Natural killer cell (primary cell): Measurements from ENCODE around the gene FAF1. TPM values are rescaled to one million over a fixed set of nuclear protein-coding genes. Genes with fewer than 3 reads are reported as not detected.

Experiments used
- ATAC-seq, 3 donors: fragments of 150-1000 bp in 2 of 3; fragments of 200-7000 bp in 1 of 3; cut with Tn5 transposase; 1 replicate in 1 of 3; 2 replicates in 2 of 3; pipeline ENCODE4 v1.10.0; 2021; ENCODE audit warnings: mild to moderate bottlenecking in 2 of 3, moderate library complexity in 2 of 3
- DNase-seq, 2 donors: peaks; one replicate each; pipeline versions ENCODE4 v3.0.0 to v3.0.0-alpha.2; 2013 to 2021; ENCODE audit warnings: mixed read lengths in 1 of 2
- H3K27ac ChIP-seq: one replicate; pipeline ENCODE4 v1.5.1; 2013; ENCODE audit warnings: mild to moderate bottlenecking, low read length
- H3K27me3 ChIP-seq: one replicate; pipeline ENCODE4 v1.6.1; 2013; ENCODE audit warnings: low read length; ENCODE audit not compliant: control insufficient read depth, insufficient read depth
- H3K36me3 ChIP-seq: one replicate; pipeline ENCODE4 v1.6.1; 2013; ENCODE audit warnings: low read length; ENCODE audit not compliant: control insufficient read depth, insufficient read depth
- H3K4me1 ChIP-seq: one replicate; pipeline ENCODE4 v1.6.1; 2013; ENCODE audit warnings: low read length; ENCODE audit not compliant: control insufficient read depth, insufficient read depth
- H3K4me3 ChIP-seq: one replicate; pipeline ENCODE4 v1.5.1; 2013; ENCODE audit warnings: low read length
- H3K9me3 ChIP-seq: one replicate; pipeline ENCODE4 v1.6.1; 2013; ENCODE audit warnings: low read length; ENCODE audit not compliant: control insufficient read depth, insufficient read depth
- H3K27ac Mint-ChIP-seq, 2 donors: one replicate each; pipeline ENCODE4 v1.8.0; 2022; ENCODE audit warnings: mild to moderate bottlenecking in 2 of 2, mixed read lengths in 2 of 2, moderate library complexity in 1 of 2
- H3K27me3 Mint-ChIP-seq, 2 donors: one replicate each; pipeline ENCODE4 v1.8.0; 2022; ENCODE audit warnings: low read depth in 2 of 2, mixed read lengths in 2 of 2
- H3K36me3 Mint-ChIP-seq: one replicate; pipeline ENCODE4 v1.8.0; 2022; ENCODE audit warnings: mixed read lengths
- H3K4me1 Mint-ChIP-seq, 2 donors: one replicate each; pipeline ENCODE4 v1.8.0; 2022; ENCODE audit warnings: mixed read lengths in 2 of 2
- H3K4me3 Mint-ChIP-seq: one replicate; pipeline ENCODE4 v1.8.0; 2022; ENCODE audit warnings: mild to moderate bottlenecking, moderate library complexity, mixed read lengths
- H3K9me3 Mint-ChIP-seq, 2 donors: one replicate each; pipeline ENCODE4 v1.8.0; 2022; ENCODE audit warnings: mixed read lengths in 2 of 2
- WGBS: methylation state at CpG from one replicate; pipeline ENCODE4 v1.1.7; 2013; ENCODE audit warnings: missing lambda C conversion rate; ENCODE audit not compliant: insufficient coverage; 5-methylcytosine and 5-hydroxymethylcytosine counted together
- intact Hi-C: fragments of 100-400 bp; cut with micrococcal nuclease; formaldehyde crosslinking; loops from one replicate; pipeline ENCODE4 v1.14.2; 2022
- total RNA-seq, 4 donors: library from RNA; stranded (reverse); fragments of 120-200 nt in 1 of 4; gene quantifications; one replicate each; pipeline versions ENCODE4 v1.2.3 to v1.2.4, GENCODE V29; 2013 to 2022
- TF ChIP-seq, protein P1 (sequence below): fragments of 200-600 bp; IDR thresholded peaks from one replicate; pipeline ENCODE4 v1.8.0; 2022; ENCODE audit warnings: antibody characterized with exemption

The FAF1 gene
- total RNA-seq, 3 donors from 2014 or later (not counting 1 experiment from before 2014, with no cell fraction given) = 56.8 to 59.7 (median 57.2) TPM

DNA sequence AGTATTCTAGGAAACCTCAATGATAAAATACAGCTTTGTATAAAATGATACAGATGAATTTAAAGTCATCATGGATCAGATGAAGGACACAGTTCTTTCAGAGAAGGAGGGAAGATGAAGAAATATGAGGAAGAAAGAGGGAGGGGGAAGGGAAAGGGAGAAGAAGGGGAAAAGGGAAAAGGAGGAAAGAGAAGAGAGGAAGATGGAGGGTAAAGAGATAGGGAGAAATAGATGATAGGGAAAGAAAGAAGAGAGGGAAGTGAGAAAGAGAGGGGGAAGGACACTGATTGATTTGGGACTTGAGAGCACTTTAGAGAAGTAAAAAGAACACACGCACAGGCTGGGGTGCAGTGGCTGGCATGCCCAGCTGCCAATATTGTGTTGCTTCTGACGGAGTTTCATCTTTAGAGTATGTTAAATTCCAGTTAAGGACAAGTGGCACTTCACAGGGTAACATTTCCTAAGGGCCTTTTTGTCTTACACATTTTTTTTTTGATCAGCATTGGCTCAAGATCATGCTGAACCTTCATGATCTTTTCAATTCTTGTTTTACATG is 300.9 kb downstream of the FAF1 start:
- Histone ChIP-seq H3K4me3 (no peak overlapping the region), H3K27ac (no peak overlapping the region), H3K27me3 (no peaks in the 10 kb centered on the region), H3K9me3 (no peaks in the 10 kb centered on the region), H3K4me1 (no peaks in the 10 kb centered on the region), H3K36me3 (peaks cover 3% of the 10 kb centered on the region)
- Mint-ChIP-seq H3K27ac (no peak overlapping the region), H3K9me3 (no peaks in the 10 kb centered on the region), H3K27me3 (no peaks in the 10 kb centered on the region), H3K4me3 (no peak overlapping the region), H3K36me3 (no peaks in the 10 kb centered on the region), H3K4me1 (peaks cover 0 to 6% of the 10 kb centered on the region in 2 donors)
- DNase-seq (no peak), ATAC-seq (no peak)
- WGBS = 91% methylated on average over 2 of the region's 2 CpGs
- intact Hi-C loops = no loop called here
- TF ChIP-seq, protein P1, sequence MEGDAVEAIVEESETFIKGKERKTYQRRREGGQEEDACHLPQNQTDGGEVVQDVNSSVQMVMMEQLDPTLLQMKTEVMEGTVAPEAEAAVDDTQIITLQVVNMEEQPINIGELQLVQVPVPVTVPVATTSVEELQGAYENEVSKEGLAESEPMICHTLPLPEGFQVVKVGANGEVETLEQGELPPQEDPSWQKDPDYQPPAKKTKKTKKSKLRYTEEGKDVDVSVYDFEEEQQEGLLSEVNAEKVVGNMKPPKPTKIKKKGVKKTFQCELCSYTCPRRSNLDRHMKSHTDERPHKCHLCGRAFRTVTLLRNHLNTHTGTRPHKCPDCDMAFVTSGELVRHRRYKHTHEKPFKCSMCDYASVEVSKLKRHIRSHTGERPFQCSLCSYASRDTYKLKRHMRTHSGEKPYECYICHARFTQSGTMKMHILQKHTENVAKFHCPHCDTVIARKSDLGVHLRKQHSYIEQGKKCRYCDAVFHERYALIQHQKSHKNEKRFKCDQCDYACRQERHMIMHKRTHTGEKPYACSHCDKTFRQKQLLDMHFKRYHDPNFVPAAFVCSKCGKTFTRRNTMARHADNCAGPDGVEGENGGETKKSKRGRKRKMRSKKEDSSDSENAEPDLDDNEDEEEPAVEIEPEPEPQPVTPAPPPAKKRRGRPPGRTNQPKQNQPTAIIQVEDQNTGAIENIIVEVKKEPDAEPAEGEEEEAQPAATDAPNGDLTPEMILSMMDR = no peak

DNA sequence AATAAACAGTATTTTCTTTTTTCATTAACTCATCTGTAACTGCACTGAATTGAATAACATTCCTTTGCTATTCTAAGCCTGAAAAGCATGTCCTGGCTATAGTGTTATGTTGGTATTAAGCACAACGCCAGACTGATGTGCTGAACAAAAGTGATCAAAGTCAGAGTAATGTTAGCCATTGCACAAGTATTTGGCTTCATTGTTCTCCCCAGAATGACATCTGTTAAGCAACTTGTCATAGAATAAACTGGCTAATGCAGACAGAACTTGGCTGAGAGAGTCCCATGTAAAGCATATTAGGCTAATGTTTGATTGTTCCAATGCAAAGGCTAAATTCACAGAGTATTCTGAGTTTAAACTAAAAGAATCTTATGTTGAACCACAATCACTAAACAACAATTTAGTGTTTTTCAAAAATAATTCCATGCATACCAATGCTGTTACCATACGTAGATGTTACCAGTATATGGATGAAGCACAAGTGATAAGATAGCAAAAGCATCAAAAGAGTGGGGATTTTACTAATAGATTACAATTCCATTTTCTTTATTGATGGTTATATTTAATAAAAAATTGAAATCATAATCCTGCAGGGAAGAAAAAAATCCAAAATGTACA is 301.5 kb downstream of the FAF1 start:
- DNase-seq = no peak
- Mint-ChIP-seq H3K4me1 (peaks cover 0 to 6% of the 10 kb centered on the region in 2 donors), H3K4me3 (no peak overlapping the region), H3K9me3 (no peaks in the 10 kb centered on the region), H3K27ac (no peak overlapping the region), H3K36me3 (no peaks in the 10 kb centered on the region), H3K27me3 (no peaks in the 10 kb centered on the region)
- no peak for ATAC-seq
- Histone ChIP-seq H3K36me3 (peaks cover 3% of the 10 kb centered on the region), H3K9me3 (no peaks in the 10 kb centered on the region), H3K4me1 (no peaks in the 10 kb centered on the region), H3K27ac (no peak overlapping the region), H3K27me3 (no peaks in the 10 kb centered on the region), H3K4me3 (no peak overlapping the region)
- whole genome bisulfite sequencing = 100% methylated on average over 1 of the region's 2 CpGs
- intact Hi-C loops = no loop called here
- TF ChIP-seq, protein P1 = no peak

DNA sequence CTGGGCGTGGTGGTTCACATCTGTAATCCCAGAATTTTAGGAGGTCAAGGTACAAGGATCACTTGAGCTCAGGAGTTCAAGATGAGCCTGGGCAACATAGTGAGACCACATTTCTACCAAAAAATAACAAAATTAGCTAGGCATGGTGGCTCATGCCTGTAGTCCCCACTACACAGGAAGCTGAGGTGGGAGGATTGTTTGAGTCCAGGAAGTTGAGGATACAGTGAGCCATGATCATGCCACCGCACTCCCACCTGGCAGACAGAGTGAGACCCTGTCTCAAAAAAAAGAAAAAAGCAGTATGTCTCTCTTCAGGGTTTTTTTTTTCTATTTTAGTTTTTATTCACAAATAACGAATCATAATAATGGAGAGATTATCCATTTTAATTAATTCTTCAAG is 303.1 kb downstream of the FAF1 start:
- H3K9me3 Mint-ChIP-seq = no peaks in the 10 kb centered on the region
- Histone ChIP-seq H3K27ac (no peak overlapping the region), H3K4me3 (no peak overlapping the region), H3K9me3 (no peaks in the 10 kb centered on the region), H3K36me3 (peaks cover 3% of the 10 kb centered on the region), H3K27me3 (no peaks in the 10 kb centered on the region), H3K4me1 (no peaks in the 10 kb centered on the region)
- H3K27me3 Mint-ChIP-seq = no peaks in the 10 kb centered on the region
- peaks cover 0 to 6% of the 10 kb centered on the region in 2 donors for H3K4me1 Mint-ChIP-seq
- TF ChIP-seq, protein P1 = no peak
- no peak for DNase-seq
- ATAC-seq = no peak
- no peak overlapping the region for H3K4me3 Mint-ChIP-seq
- intact Hi-C loops = no loop called here
- no peaks in the 10 kb centered on the region for H3K36me3 Mint-ChIP-seq
- WGBS = 94% methylated on average over 2 of the region's 3 CpGs
- H3K27ac Mint-ChIP-seq = no peak overlapping the region
